HEK293 (cell line): ENCODE data around the gene GGN.
A peak's percentile ranks its signal among the peaks of the same experiment; 100 is the strongest.

Source experiments
- ATF2 ChIP-seq: fragments of 450-650 bp; formaldehyde crosslinking; IDR thresholded peaks from 2 replicates; pipeline ENCODE4 v1.5.1; 2016; ENCODE audit warnings: missing biosample characterization, missing genetic modification characterization, low read depth
- CTCF ChIP-seq: fragments of 450-650 bp; formaldehyde crosslinking; IDR thresholded peaks from 2 replicates; pipeline ENCODE4 v1.5.1; 2016; ENCODE audit warnings: missing biosample characterization, missing genetic modification characterization
- HOXC10 ChIP-seq: sonication (generic); formaldehyde crosslinking; IDR thresholded peaks from 2 replicates; pipeline ENCODE4 v1.8.1; 2023; ENCODE audit warnings: mild to moderate bottlenecking, missing genetic modification reagents
- HOXD13 ChIP-seq: sonication (generic); formaldehyde crosslinking; IDR thresholded peaks from 2 replicates; pipeline ENCODE4 v1.8.0; 2022; ENCODE audit warnings: missing genetic modification reagents, borderline replicate concordance
- KLF1 ChIP-seq: fragments of 450-650 bp; formaldehyde crosslinking; IDR thresholded peaks from 2 replicates; pipeline ENCODE4 v1.5.1; 2016; ENCODE audit warnings: missing biosample characterization, missing genetic modification characterization
- PRDM10 ChIP-seq: fragments of 450-650 bp; formaldehyde crosslinking; IDR thresholded peaks from 2 replicates; pipeline ENCODE4 v1.5.1; 2016; ENCODE audit warnings: missing biosample characterization, missing genetic modification characterization
- PRDM6 ChIP-seq: fragments of 450-650 bp; formaldehyde crosslinking; IDR thresholded peaks from 2 replicates; pipeline ENCODE4 v1.5.1; 2017; ENCODE audit warnings: missing biosample characterization, missing genetic modification characterization
- SCRT1 ChIP-seq: fragments of 450-650 bp; formaldehyde crosslinking; IDR thresholded peaks from 2 replicates; pipeline ENCODE4 v1.5.1; 2016; ENCODE audit warnings: missing biosample characterization, missing genetic modification characterization, borderline replicate concordance
- SP3 ChIP-seq: fragments of 450-650 bp; formaldehyde crosslinking; IDR thresholded peaks from 2 replicates; pipeline ENCODE4 v1.5.1; 2016; ENCODE audit warnings: missing biosample characterization, missing genetic modification characterization
- ZBTB26 ChIP-seq: fragments of 450-650 bp; formaldehyde crosslinking; optimal IDR thresholded peaks from 2 replicates; pipeline ENCODE3; 2016; ENCODE audit warnings: missing biosample characterization, mild to moderate bottlenecking, missing genetic modification characterization
- ZNF121 ChIP-seq: fragments of 450-650 bp; formaldehyde crosslinking; IDR thresholded peaks from 2 replicates; pipeline ENCODE4 v1.5.1; 2016; ENCODE audit warnings: missing biosample characterization, missing genetic modification characterization
- ZNF132 ChIP-seq: fragments of 450-650 bp; formaldehyde crosslinking; IDR thresholded peaks from 2 replicates; pipeline ENCODE4 v1.5.1; 2017; ENCODE audit warnings: missing biosample characterization, missing genetic modification characterization, borderline replicate concordance
- ZNF155 ChIP-seq: fragments of 450-650 bp; formaldehyde crosslinking; IDR thresholded peaks from 2 replicates; pipeline ENCODE4 v1.5.1; 2016; ENCODE audit warnings: missing biosample characterization, missing genetic modification characterization
- ZNF157 ChIP-seq: fragments of 450-650 bp; formaldehyde crosslinking; IDR thresholded peaks from 2 replicates; pipeline ENCODE4 v1.5.1; 2016; ENCODE audit warnings: missing biosample characterization, missing genetic modification characterization
- ZNF248 ChIP-seq: fragments of 450-650 bp; formaldehyde crosslinking; IDR thresholded peaks from 2 replicates; pipeline ENCODE4 v1.5.1; 2017; ENCODE audit warnings: missing biosample characterization, missing genetic modification characterization
- ZNF292 ChIP-seq: fragments of 450-650 bp; formaldehyde crosslinking; IDR thresholded peaks from 2 replicates; pipeline ENCODE4 v1.5.1; 2016; ENCODE audit warnings: low read depth, missing biosample characterization, missing genetic modification characterization, borderline replicate concordance
- ZNF513 ChIP-seq: fragments of 450-650 bp; IDR thresholded peaks from 2 replicates; pipeline ENCODE4 v1.5.1; 2018; ENCODE audit warnings: missing biosample characterization, missing genetic modification characterization
- ZNF530 ChIP-seq: fragments of 450-650 bp; formaldehyde crosslinking; IDR thresholded peaks from 2 replicates; pipeline ENCODE4 v1.5.1; 2016; ENCODE audit warnings: low read depth, missing biosample characterization, missing genetic modification characterization
- ZNF544 ChIP-seq: fragments of 450-650 bp; formaldehyde crosslinking; IDR thresholded peaks from 2 replicates; pipeline ENCODE4 v1.5.0; 2017; ENCODE audit warnings: missing biosample characterization, missing genetic modification characterization
- ZNF580 ChIP-seq: fragments of 450-650 bp; formaldehyde crosslinking; IDR thresholded peaks from 2 replicates; pipeline ENCODE4 v1.5.1; 2016; ENCODE audit warnings: missing biosample characterization, missing genetic modification characterization
- ZNF629 ChIP-seq: fragments of 450-650 bp; formaldehyde crosslinking; IDR thresholded peaks from 2 replicates; pipeline ENCODE4 v1.5.1; 2017; ENCODE audit warnings: missing biosample characterization, missing genetic modification characterization
- ZNF692 ChIP-seq: fragments of 450-650 bp; formaldehyde crosslinking; IDR thresholded peaks from 2 replicates; pipeline ENCODE4 v1.5.1; 2016; ENCODE audit warnings: missing biosample characterization, missing genetic modification characterization
- ZNF707 ChIP-seq: fragments of 450-650 bp; formaldehyde crosslinking; IDR thresholded peaks from 2 replicates; pipeline ENCODE4 v1.5.1; 2016; ENCODE audit warnings: missing biosample characterization, missing genetic modification characterization
- ZNF768 ChIP-seq: fragments of 450-650 bp; formaldehyde crosslinking; IDR thresholded peaks from 2 replicates; pipeline ENCODE4 v1.5.1; 2018; ENCODE audit warnings: missing biosample characterization, mild to moderate bottlenecking, missing genetic modification characterization
- ZNF792 ChIP-seq: fragments of 450-650 bp; formaldehyde crosslinking; IDR thresholded peaks from 2 replicates; pipeline ENCODE4 v1.5.1; 2016; ENCODE audit warnings: missing biosample characterization, missing genetic modification characterization
- ZSCAN23 ChIP-seq: fragments of 450-650 bp; formaldehyde crosslinking; IDR thresholded peaks from 2 replicates; pipeline ENCODE4 v1.5.1; 2016; ENCODE audit warnings: missing biosample characterization, missing genetic modification characterization

GGN gene

GRCh38 chr19:38387550-38388348 is at the start of gene GGN (continued):
- TF ChIP-seq ZNF513 (tag by site-specific recombination) (no peak), PRDM6 (tag by site-specific recombination) (no peak), ZNF157 (tag by site-specific recombination) (no peak), CTCF (tag by site-specific recombination) (no peak), ZNF707 (no peak), ZNF132 (tag by site-specific recombination) (no peak), ZNF121 (tag by site-specific recombination) (no peak), KLF1 (peak; percentile 86), PRDM10 (tag by site-specific recombination) (peak; percentile 89), ZNF629 (tag by site-specific recombination) (0 out of 2 replicates have a peak, but pooled peaks have one; percentile 8), ZNF544 (no peak), SCRT1 (tag by site-specific recombination) (no peak), ZNF292 (tag by site-specific recombination) (no peak), ZNF792 (no peak; the same call in 1 of the 2 replicates), ZNF768 (tag by site-specific recombination) (no peak), ZNF155 (no peak), SP3 (tag by site-specific recombination) (peak; percentile 100), HOXC10 (CRISPR knock-in tag) (no peak), ATF2 (tag by site-specific recombination) (no peak), ZNF248 (no peak), ZNF580 (tag by site-specific recombination) (peak; percentile 49; the same call in 1 of the 2 replicates), ZSCAN23 (no peak), HOXD13 (CRISPR knock-in tag) (no peak), ZNF692 (no peak), ZNF530 (tag by site-specific recombination) (no peak), ZBTB26 (tag by site-specific recombination) (peak; percentile 30)
